ENCODE measurements around the gene RFC2.
"Not testable (repeated sequence)": the region's sequence is repeated elsewhere in the genome, so short reads cannot be mapped to it uniquely, and the experiment has no call there.

RFC2 gene

DNA sequence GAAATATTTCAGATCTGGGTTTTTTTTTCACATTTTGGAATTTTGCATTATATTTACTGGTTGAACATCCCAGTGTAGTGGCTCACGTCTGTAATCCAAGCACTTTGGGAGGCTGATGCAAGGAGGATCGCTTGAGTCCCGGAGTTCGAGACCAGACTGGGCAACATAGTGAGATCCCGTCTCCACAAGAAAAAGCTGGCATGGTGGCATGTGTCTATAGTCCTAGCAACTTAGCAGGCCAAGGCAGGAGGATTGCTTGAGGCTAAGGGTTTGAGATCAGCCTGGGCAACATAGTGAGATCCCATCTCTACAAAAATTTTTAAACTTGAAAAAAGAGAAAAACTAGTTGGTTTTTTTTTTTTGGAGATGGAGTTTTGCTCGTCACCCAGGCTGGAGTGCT lies 6.0 kb downstream of the RFC2 start:
- DNase-seq (ENCODE audit: low read depth, low spot score), result no peak

DNA sequence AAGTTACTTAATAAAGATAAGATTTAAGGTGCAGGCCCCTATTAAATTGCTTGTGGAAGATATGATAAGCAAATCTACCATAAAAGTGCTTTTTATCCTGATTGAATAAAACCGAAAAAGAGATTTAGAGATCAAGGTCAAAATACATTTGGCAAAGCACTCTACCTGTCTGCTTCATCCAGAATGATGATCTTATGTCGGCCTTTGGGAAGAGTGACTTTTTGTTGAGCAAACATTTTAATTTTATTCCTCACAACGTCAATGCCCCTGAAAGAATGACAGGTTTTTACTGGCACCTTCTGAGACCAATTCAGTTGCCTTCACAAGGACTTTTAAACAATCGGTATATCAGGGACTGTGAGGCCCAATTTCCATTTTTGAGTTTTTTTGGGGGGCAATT lies 7.7 kb downstream of the RFC2 start:
- DNase-seq (ENCODE audit: low read depth, low spot score), result no peak

DNA sequence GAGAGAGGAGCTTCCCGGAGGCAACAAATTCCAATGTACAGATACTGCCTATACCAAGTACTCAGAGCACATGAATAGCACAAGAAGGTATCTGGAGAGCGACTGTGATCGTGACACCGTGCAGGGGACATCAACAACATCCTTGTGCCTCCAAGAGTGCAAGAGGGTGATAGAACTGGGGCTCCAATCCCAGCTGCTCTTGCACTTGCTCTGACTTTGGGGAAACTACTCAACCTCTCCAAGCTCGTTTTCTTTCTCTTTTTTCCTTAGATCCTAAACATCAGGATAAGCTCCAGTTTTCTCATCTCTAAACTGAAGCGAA lies 12.1 kb downstream of the RFC2 start:
- no peak for DNase-seq (ENCODE audit: low read depth, low spot score)

DNA sequence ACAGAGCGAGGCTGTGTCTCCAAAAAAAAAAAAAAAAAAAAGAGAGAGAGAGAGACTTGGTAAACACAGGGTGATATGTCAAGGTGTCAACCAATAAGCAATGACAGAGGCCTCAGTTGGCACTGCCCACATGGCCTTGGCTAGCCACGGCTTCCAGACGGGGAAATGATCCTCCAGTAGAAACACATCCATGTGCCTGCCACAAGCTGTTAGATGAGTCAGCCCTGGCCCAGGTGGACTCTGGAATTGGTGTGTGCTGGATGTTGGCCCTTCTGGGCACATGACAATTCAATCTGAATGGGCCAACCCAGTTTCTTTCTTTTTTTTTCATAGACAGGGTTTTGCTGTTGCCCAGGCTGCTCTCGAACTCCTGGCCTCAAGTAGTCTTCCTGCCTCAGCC lies 13.7 kb downstream of the RFC2 start:
- no peak for DNase-seq (ENCODE audit: low read depth, low spot score)

DNA sequence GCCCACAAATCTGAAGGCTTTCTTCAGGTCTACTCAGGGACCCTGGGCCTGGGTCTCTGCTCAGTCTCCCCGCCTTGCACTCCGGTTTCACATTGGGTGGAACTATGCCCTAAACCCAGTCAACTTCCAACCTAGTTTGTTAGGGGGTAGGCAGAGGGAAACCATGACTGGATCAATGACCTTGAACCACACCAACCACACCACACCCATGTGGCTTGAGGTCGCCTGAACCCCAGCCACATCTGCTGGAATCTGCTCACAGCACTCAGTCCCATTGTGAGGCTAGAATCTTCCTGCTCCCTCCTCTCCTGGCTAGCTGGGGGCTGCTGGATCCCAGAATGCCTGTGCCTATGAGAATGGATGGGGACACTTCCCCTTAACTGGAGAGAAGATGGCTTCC lies 17.9 kb downstream of the RFC2 start:
- DNase-seq (ENCODE audit: low read depth, low spot score), result no peak

DNA sequence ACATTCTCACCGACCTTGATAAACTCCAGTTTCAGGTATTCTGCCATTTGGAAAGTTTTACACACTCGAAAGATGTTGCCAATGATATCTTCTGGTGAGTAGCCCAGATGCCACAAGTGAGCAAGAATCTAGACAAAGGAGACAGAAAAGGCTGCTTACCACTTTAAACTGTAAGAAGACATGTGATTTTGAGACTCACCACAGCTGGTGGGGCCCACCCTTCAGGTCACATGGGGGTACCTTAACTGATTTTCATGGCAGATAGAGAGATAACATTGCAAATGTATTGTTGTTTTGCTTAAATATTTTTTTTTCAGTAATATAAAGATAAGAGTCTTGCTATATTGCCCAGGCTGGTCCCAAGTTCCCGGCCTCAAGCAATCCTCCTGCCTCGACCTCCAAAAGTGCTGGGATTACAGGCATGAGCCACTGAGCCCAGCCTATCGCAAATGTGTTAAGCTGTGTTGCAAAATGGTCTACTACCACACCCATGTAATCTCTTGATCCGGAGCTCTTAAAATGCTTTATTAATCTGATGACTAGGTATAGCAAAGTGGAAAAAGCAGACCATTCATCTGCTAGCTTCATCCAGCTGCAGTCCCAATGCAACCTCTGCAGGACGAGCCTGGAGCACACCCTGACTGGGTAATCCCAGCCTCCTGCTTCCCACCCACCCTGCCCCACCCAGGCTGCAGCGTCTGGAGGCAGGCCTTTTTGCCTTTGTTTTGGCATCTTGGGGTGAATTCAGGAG lies 18.5 kb downstream of the RFC2 start:
- DNase-seq (ENCODE audit: low read depth, low spot score), result no peak

DNA sequence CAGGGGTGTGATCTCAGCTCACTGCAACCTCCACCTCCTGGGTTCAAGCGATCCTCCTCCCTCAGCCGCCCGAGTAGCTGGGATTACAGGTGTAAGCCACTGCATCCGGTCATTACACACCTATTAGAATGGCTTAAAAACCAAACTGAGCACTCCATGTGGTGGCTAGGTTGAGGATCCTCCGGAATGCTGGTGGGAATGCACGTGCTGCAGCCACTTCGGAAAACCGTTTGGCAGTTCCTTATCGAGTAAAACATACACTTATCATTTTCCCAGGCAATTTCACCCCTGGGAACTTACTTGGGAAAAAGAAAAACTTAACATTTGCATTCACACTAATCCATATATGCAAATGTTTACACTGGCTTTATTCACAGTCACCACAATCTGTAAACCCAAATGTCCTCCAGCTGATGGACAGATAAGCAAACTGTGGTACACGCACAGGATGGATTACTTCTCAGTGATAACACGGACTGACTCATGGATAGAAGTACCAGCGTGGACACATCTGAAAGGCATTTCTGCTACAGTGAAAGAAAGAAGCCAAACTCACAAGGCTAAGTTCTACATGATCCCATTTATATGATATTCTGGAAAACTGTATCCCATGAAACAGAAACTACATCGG lies 20.4 kb downstream of the RFC2 start:
- peak; percentile 56 for DNase-seq (ENCODE audit: low read depth, low spot score)

DNA sequence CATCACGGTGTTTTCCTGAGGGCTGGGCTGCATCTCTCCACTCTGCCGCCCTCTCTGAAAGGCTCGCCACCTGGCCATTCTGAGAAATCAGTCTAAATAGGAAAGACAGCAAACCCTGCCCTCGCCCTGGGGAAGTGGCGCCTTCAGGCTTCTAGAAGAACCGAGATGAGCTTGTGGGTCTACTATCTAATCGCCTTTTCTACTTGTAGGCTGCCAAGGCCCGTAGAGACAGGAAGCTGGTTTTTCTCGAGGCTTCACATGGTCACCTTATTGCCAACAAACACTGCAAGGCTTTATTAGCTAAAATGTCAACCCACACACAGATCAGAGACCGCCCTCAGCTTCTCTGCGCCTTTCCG lies 23.0 kb downstream of the RFC2 start:
- DNase-seq (ENCODE audit: low read depth, low spot score), result no peak

DNA sequence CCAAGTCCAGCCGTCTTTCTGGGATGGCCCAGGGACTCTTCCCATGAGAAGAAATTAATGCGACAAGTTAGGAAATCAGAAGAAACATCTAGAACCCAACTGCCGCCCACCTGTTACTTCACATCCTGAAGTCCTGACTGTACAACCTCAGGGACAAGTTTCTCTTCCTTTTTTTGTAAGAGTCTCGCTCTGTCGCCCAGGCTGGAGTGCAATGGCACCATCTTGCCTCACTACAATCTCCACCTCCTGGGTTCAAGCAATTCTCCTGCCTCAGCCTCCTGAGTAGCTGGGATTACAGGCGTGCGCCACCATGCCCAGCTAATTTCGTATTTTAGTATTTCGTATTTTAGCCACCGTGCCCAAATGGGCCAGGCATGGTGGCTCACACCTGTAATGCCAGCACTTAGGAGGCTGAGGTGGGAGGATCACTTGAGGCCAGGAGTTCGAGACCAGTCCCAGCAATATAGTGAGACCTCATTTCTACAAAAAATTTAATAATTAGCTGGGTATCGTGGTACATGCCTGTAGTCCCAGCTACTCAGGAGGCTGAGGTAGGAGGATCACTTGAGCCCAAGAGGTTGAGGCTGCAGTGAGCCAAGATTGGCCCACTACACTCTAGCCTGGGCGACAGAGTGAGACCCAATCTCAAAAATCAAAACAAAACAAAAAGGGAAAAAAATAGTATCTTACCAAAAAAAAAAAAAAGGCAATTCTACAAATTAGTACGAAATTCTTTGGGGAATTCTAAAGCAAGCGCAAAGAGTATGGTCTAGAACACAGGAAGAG lies 23.6 kb downstream of the RFC2 start:
- no peak for DNase-seq (ENCODE audit: low read depth, low spot score)

DNA sequence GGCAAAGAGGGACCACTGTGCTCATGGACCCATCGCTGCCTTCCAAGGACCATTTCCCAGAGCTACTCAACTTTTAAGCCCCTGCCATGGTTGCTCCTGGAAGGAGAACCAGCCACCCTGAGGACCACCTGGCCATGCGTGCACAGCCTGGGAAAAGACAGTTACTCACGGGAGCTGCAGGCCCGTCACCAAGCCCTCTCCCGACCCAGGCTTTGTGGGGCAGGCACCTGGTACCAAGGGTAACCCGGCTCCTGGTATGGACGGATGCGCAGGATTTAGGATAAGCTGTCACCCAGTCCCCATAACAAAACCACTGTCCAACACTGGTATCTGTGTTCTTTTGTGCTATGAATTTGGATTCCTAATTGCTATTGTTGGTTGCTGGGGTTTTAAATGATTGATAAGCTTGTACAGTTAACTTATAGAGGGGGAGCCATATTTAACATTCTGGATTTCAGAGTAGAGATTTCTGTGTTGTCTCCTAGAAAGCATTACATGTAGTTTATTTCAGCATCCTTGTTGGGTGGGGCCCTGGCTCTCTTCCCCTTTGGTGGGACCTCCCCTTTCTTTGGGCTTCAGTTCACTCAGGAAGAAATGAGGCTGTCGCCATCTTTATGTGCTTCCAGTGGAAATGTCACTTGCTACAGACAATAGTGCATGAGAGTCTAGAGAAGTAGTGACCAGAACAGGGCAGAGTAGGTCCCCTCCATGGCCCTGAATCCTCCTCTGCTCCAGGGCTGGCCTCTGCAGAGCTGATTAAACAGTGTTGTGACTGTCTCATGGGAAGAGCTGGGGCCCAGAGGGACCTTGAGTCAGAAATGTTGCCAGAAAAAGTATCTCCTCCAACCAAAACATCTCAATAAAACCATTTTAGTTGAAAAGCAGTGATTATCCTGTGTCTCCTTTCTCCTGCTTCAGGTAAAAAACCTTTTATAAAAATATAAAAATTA lies 25.0 kb downstream of the RFC2 start:
- DNase-seq (ENCODE audit: low read depth, low spot score), result no peak

DNA sequence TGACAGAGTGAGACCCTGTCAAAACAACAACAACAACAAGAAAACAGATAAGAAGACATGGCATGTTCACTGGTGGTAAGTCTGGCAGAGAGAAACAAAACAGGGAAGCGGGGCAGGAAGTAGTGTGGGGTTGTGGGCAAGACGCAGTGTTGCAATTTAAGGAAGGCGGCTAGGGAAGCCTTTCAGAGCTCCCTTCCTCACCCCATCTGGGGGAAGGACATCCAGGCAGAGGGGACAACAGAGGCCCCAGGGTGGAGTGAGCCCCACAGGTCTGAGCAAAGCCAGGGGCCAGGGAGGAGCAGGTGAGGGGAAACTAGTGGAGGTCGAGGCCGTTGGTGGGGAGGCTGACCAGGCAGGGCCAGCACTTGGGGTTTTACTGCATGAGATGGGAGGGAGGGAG lies 27.6 kb downstream of the RFC2 start:
- DNase-seq (ENCODE audit: low read depth, low spot score), result no peak

DNA sequence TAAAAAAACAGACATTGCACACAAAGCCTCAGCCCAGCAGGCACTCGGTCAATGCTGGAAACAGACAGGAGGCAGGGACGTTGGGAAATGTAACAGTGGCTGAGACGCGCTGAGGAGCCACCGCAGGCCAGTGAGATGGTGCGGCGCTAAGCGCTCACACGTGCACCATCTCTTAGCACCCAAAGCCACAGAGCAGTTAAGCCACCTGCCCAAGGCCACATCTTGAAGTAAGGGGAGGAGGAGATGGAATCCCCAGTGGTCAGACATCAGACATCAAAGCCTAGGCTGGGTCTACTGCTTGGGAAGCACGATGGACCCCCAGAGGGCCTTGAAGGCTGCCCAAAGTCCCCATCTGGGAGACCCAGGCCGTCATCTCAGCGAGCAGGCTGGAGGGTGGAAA lies 28.8 kb downstream of the RFC2 start:
- no peak for DNase-seq (ENCODE audit: low read depth, low spot score)

DNA sequence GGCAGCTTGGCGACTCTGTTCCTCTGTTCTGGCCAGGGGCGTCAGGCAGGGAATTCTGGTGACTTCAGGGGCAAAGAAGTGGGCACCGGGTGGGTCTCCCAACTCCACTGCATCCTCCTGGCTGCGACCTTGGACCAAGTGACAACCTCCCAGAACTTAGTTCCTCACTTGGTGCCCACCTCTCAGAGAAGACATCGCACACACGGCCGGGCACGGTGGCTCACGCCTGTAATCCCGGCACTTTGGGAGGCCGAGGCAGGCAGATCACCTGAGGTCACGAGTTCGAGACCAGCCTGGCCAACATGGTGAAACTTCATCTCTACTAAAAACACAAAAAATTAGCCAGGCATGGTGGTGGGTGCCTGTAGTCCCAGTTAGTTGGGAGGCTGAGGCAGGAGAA lies 29.3 kb downstream of the RFC2 start:
- not testable (repeated sequence) for DNase-seq (ENCODE audit: low read depth, low spot score)

DNA sequence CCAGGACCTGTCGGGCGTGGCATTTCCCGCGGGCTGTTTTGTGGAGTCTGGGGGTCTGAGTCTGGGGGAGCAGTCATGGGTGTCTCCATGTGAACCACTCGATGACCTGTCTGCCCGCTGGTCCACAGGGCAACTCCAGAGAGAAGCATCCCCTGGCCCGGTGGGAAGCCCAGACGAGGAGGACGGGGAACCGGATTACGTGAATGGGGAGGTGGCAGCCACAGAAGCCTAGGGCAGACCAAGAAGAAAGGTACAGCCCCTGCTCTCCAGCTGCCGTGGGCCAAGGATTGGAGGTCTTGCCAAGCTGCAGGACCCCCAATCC lies 29.7 kb downstream of the RFC2 start:
- no peak for DNase-seq (ENCODE audit: low read depth, low spot score)

DNA sequence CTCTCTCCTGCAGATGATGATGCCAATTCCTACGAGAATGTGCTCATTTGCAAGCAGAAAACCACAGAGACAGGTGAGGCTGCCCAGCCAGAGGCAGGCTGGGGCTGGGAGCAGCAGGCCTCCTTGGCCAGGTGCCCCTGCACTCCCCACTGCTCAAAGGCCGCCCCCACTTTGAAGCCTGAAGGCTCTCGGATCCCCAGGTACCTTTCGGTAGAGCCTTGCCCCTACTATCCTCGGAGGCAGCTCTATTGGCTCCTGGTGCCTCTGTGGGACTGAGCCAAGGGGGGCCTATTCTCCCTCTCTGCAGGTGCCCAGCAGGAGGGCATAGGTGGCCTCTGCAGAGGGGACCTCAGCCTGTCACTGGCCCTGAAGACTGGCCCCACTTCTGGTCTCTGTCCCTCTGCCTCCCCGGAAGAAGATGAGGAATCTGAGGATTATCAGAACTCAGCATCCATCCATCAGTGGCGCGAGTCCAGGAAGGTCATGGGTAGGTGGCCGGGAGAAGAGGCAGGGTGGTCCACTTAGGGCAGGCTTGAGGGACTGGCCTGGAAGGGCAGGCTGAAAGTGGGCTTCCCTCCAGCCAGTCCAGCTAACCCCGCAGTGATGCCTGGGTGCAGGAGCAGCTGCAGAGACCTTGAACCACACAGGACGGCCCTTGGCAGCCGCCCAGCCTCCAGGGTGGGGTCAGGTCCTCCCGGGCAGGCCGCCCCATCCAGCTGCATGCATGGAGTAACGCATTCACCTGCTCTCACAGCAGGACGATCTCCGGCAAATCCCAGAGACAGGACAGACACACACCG lies 30.3 kb downstream of the RFC2 start:
- no peak for DNase-seq (ENCODE audit: low read depth, low spot score)

DNA sequence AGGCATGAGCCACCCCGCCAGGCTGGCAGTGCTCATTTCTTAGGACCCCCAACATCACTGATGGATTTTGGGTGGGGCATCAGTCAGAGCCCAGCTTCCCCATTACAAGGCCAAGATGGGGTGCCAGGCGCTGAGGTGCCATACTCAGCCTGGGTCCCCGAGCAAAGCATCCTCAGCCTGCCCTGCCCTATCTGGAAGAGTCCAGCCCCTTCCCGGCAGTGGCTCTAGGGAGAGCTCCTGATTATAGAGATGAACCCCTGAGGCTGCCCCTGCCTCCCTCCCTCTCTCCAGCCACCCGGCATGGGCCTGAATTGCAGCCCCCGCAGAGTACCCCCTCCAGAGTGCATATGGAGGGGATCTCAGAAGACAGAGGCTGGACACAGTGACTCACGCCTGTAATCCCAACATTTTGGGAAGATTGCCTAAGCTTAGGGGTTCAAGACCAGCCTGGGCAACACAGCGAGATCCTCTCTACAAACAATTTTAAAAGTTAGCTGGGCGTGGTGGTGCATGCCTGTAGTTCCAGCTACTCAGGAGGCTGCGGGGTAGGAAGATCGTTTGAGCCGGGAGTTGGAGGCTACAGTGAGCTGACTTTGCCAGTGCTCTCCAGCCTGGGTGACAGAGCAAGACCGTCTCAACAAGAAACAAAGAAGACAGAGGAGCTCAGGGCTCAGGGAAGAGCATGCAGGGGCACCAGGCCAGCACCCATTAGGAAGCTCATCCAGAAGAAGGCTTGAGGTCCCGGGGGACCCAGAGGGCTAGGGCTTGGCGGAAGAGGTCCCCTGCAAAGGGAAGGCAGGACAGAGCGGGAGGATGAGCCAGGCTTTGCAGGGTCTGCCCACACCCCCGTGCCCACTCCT lies 31.1 kb downstream of the RFC2 start:
- DNase-seq (ENCODE audit: low read depth, low spot score), result no peak

DNA sequence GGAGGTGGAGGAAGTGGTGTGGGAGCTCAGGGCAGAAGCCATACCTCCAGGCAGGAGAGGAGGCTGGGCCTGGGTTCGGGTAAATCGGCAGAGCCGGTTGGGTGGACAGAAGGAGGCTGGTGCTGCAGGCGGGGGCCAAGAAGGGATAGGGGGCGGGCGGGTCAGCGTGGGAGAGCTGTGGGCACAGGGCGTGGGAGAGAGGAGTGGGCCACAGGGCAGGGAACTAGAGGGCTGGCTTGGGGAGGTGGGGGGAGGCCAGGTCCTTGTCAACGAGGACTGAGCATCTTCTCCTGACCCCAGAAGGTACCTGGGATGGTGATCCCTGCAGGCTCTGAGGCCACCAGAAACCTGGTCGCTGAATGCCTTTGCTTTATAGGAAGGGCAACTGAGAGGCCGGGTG lies 32.5 kb downstream of the RFC2 start:
- DNase-seq (ENCODE audit: low read depth, low spot score), result no peak

DNA sequence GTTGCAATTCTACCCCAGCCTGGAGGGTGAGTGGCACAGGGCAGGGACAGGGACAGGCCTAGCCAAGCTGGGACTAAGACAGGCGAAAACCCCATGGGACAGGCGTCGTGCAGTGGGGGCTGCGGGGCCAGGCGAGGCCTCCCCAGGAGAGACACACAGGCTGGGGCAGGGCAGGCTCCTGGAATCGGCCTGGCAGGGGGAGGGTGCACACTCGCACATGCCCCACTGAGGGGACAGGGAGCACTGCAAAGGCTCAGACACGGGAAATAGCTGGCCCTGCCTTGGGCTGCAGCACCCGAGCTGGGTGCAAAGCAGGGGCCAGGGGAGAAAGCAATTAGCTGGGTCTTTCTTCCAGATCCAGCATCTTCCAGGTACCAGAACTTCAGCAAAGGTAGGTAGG lies 34.0 kb downstream of the RFC2 start:
- DNase-seq (ENCODE audit: low read depth, low spot score), result no peak

DNA sequence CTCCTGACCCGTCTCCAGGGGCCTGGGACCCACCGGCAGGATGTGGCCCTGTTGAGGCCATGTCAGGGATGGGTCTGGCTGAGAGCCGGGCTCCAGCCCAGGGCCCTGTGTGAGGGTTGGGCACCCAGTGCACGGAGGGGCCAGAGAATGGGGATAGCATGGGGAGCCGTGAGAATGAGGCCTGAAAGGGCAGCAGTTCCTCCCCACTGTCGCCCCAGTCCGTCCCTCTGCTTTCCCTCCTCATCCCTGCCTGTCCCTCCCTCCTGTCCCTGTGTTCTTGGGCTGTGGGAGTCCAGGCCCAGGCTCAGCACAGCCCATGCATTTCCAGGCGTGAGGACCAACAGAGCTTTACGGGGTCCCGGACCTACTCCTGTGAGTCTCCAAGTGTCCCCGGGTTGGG lies 34.8 kb downstream of the RFC2 start:
- DNase-seq (ENCODE audit: low read depth, low spot score), result no peak

DNA sequence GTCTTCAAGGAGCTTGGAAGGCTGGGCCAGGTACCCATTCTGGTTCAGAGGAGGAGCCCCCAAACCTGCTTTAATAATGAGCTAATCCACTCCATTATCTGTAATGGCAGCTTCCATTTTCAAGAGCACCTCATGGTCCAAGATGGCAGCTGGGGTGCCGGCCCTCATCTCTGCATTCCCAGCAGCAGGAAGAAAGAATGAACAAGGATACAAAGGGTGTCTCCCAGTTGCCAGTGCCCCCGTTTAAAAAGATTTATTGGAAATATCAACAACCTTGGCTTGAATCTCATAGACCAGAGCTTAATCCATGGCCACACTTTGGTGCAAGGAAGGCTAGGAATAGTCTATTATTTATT lies 35.9 kb downstream of the RFC2 start:
- DNase-seq (ENCODE audit: low read depth, low spot score), result no peak
